Measurements from ENCODE around the gene CIAO3.

The CIAO3 gene

DNA sequence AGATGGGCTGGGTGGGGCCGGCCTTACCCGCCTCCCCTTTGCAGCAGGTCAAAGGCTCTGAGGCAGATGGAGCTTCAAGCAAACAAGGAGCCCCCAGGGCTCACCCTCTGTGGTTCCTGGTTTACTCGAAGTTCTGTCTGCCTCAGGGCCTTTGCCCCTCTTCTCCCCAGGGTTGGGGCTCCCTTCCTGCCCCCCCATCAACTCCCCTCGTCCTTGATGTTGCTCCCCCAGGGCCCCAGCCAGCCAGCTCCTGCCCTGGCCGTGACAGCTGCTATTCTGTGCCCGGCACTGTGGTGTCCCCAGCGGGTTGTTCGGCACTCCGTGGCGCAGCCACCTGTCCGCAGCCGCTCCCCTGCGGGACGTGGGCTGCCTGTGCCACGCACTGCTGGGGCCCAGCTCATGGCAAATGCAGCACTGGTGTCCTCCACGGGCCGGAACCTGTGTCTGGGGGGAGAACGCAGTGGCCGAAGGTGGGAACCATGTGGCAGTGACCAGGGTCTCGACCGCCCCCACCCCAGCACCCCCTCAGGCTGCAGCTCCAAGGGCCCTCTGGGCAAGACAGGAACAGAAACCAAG is 30.2 kb downstream of the CIAO3 start:
- Histone ChIP-seq H3K9me3 (ENCODE audit: control insufficient read depth, insufficient read depth, low read depth, low read length) (no peaks in the 10 kb centered on the region), H3K27ac (ENCODE audit: extremely low read depth, low read depth, low read length) (no peak overlapping the region), H3K4me3 (ENCODE audit: low read depth, low read length) (no peak overlapping the region), H3K4me1 (ENCODE audit: control insufficient read depth, insufficient read depth, low read length) (peaks cover 11% of the 10 kb centered on the region), H3K36me3 (ENCODE audit: control insufficient read depth in 2 of 2, insufficient read depth in 1 of 2, low read length in 2 of 2) (no peaks in the 10 kb centered on the region)
- ChIA-PET CTCF (interaction anchor here (1.1 to 5.7 kb wide), 6 partner anchors 8 to 393 kb away, joined by 3 to 119 read pairs (median 7); partner anchors contain the start of genes ANTKMT, CHTF18 and RPUSD1), POLR2A (interaction anchor here (0.5 to 2.3 kb wide), 8 partner anchors 10 to 469 kb away, joined by 4 to 12 read pairs (median 6); partner anchors contain the start of genes ANTKMT, CHTF18, RPUSD1 and WDR24)
- TF ChIP-seq ZNF266 (tag by site-specific recombination; IDR thresholded peaks at IDR 0.05; ENCODE audit: low read depth): no peak
- TF ChIP-seq ZNF623 (tag by site-specific recombination; IDR thresholded peaks at IDR 0.05): peak; percentile 86

DNA sequence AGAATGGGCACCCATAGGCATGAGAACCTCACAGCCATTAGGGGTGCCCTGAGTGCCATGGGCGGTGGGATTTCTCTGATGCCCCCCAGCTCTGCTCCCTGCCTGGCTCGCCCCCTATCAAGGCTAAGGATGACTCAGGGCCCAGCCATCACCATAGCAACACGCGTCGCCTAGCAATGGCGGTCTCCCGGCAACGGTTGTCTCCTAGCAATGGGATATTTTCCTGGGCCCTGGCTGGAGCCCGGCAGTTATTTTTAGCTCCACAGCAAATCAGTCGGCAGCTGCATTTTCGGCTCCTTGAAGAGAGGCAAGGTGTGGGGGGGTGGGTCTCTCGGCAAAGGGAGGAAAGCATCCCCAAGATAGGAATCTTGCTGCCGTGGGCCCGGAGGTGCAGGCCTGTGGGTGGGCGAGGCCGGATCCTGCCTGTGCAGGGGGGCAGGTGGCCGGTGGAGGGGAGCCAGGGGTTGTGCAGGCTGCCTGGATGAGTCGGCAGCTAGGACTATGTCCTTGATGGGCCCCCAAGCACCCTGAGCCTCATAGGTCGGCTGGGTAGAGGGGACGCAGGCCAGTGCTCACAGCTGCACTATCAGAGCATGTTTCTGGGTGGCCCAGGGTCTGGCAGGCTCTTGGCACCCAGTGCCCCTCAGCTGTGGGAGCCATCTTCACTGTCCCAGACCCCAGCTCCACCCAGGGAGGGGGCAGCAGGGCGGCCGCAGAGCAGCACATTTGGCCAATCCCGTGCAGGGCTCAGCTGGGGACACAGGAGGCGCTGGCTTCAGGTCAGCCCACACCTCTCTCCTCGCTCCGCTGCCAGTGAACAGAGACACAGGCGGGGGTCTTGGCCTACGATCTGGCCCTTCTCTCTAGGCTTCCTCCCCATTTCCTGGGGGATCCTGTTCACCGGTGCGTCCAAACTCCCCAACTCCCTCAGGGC is 31.0 kb downstream of the CIAO3 start:
- Histone ChIP-seq H3K36me3 (ENCODE audit: control insufficient read depth in 2 of 2, insufficient read depth in 1 of 2, low read length in 2 of 2) (no peaks in the 10 kb centered on the region), H3K4me1 (ENCODE audit: control insufficient read depth, insufficient read depth, low read length) (peaks cover 8% of the 10 kb centered on the region), H3K9me3 (ENCODE audit: control insufficient read depth, insufficient read depth, low read depth, low read length) (no peaks in the 10 kb centered on the region), H3K27ac (ENCODE audit: extremely low read depth, low read depth, low read length) (no peak overlapping the region), H3K4me3 (ENCODE audit: low read depth, low read length) (no peak overlapping the region)
- POLR2A ChIA-PET: interaction anchor here (0.6 to 1.8 kb wide), 9 partner anchors 11 to 416 kb away, joined by 3 to 12 read pairs (median 5); partner anchors contain the start of genes ANTKMT, CHTF18, GNG13 and RPUSD1
- CTCF ChIA-PET: interaction anchor here (0.7 to 5.7 kb wide), 8 partner anchors 8 to 393 kb away, joined by 3 to 119 read pairs (median 5); partner anchors contain the start of genes ANTKMT, CHTF18 and RPUSD1
- TF ChIP-seq ZNF223 (tag by site-specific recombination; IDR thresholded peaks at IDR 0.05) (peak; percentile 58; the same call in 1 of the 2 replicates), ZNF426 (tag by site-specific recombination; IDR thresholded peaks at IDR 0.05) (no peak), ZNF555 (tag by site-specific recombination; conservative IDR thresholded peaks at IDR 0.05) (no peak), ZNF266 (tag by site-specific recombination; IDR thresholded peaks at IDR 0.05; ENCODE audit: low read depth) (no peak), SETDB1 (IDR thresholded peaks at IDR 0.05; ENCODE audit: insufficient read length, low read length) (no peak), ZNF791 (tag by site-specific recombination; IDR thresholded peaks at IDR 0.05) (no peak), ZNF174 (tag by site-specific recombination; IDR thresholded peaks at IDR 0.05) (no peak), SP3 (tag by site-specific recombination; IDR thresholded peaks at IDR 0.05) (no peak), ZFP37 (tag by site-specific recombination; IDR thresholded peaks at IDR 0.05) (no peak), ZNF624 (tag by site-specific recombination; IDR thresholded peaks at IDR 0.05) (no peak), ZNF544 (tag by site-specific recombination; IDR thresholded peaks at IDR 0.05) (no peak), ZSCAN16 (tag by site-specific recombination; IDR thresholded peaks at IDR 0.05) (no peak), ZNF530 (tag by site-specific recombination; IDR thresholded peaks at IDR 0.05; ENCODE audit: low read depth) (no peak), RBAK (tag by site-specific recombination; IDR thresholded peaks at IDR 0.05) (no peak), ZNF10 (tag by site-specific recombination; IDR thresholded peaks at IDR 0.05) (no peak), ZNF654 (tag by site-specific recombination; IDR thresholded peaks at IDR 0.05; ENCODE audit: low read depth) (no peak), ZNF140 (tag by site-specific recombination; IDR thresholded peaks at IDR 0.05) (no peak), SP2 (tag by site-specific recombination; IDR thresholded peaks at IDR 0.05) (peak; percentile 16; the same call in 1 of the 2 replicates)
- TF ChIP-seq, protein P1, sequence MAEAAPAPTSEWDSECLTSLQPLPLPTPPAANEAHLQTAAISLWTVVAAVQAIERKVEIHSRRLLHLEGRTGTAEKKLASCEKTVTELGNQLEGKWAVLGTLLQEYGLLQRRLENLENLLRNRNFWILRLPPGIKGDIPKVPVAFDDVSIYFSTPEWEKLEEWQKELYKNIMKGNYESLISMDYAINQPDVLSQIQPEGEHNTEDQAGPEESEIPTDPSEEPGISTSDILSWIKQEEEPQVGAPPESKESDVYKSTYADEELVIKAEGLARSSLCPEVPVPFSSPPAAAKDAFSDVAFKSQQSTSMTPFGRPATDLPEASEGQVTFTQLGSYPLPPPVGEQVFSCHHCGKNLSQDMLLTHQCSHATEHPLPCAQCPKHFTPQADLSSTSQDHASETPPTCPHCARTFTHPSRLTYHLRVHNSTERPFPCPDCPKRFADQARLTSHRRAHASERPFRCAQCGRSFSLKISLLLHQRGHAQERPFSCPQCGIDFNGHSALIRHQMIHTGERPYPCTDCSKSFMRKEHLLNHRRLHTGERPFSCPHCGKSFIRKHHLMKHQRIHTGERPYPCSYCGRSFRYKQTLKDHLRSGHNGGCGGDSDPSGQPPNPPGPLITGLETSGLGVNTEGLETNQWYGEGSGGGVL (tag by site-specific recombination; IDR thresholded peaks at IDR 0.05): no peak
- TF ChIP-seq, protein P2, sequence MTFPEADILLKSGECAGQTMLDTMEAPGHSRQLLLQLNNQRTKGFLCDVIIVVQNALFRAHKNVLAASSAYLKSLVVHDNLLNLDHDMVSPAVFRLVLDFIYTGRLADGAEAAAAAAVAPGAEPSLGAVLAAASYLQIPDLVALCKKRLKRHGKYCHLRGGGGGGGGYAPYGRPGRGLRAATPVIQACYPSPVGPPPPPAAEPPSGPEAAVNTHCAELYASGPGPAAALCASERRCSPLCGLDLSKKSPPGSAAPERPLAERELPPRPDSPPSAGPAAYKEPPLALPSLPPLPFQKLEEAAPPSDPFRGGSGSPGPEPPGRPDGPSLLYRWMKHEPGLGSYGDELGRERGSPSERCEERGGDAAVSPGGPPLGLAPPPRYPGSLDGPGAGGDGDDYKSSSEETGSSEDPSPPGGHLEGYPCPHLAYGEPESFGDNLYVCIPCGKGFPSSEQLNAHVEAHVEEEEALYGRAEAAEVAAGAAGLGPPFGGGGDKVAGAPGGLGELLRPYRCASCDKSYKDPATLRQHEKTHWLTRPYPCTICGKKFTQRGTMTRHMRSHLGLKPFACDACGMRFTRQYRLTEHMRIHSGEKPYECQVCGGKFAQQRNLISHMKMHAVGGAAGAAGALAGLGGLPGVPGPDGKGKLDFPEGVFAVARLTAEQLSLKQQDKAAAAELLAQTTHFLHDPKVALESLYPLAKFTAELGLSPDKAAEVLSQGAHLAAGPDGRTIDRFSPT (tag by site-specific recombination; IDR thresholded peaks at IDR 0.05): no peak
- TF ChIP-seq, protein P3, sequence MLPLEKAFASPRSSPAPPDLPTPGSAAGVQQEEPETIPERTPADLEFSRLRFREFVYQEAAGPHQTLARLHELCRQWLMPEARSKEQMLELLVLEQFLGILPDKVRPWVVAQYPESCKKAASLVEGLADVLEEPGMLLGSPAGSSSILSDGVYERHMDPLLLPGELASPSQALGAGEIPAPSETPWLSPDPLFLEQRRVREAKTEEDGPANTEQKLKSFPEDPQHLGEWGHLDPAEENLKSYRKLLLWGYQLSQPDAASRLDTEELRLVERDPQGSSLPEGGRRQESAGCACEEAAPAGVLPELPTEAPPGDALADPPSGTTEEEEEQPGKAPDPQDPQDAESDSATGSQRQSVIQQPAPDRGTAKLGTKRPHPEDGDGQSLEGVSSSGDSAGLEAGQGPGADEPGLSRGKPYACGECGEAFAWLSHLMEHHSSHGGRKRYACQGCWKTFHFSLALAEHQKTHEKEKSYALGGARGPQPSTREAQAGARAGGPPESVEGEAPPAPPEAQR (tag by site-specific recombination; IDR thresholded peaks at IDR 0.05): no peak
- TF ChIP-seq, protein P4, sequence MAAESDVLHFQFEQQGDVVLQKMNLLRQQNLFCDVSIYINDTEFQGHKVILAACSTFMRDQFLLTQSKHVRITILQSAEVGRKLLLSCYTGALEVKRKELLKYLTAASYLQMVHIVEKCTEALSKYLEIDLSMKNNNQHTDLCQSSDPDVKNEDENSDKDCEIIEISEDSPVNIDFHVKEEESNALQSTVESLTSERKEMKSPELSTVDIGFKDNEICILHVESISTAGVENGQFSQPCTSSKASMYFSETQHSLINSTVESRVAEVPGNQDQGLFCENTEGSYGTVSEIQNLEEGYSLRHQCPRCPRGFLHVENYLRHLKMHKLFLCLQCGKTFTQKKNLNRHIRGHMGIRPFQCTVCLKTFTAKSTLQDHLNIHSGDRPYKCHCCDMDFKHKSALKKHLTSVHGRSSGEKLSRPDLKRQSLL (tag by site-specific recombination; IDR thresholded peaks at IDR 0.05): no peak
- TF ChIP-seq, protein P5, sequence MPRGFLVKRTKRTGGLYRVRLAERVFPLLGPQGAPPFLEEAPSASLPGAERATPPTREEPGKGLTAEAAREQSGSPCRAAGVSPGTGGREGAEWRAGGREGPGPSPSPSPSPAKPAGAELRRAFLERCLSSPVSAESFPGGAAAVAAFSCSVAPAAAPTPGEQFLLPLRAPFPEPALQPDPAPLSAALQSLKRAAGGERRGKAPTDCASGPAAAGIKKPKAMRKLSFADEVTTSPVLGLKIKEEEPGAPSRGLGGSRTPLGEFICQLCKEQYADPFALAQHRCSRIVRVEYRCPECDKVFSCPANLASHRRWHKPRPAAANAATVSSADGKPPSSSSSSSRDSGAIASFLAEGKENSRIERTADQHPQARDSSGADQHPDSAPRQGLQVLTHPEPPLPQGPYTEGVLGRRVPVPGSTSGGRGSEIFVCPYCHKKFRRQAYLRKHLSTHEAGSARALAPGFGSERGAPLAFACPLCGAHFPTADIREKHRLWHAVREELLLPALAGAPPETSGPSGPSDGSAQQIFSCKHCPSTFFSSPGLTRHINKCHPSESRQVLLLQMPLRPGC (tag by site-specific recombination; IDR thresholded peaks at IDR 0.05): no peak
